ENCODE measurements around the gene SDK1.
"Not testable (repeated sequence)": the region's sequence is repeated elsewhere in the genome, so short reads cannot be mapped to it uniquely, and the experiment has no call there.

SDK1 gene

GRCh38 chr7:3574386-3574785 lies 273.3 kb downstream of the SDK1 start:
- DNase-seq (ENCODE audit: low spot score) = no peak
- no peak for TF ChIP-seq CTCF (IDR thresholded peaks at IDR 0.05; ENCODE audit: extremely low read depth, missing control alignments)

- no peak for DNase-seq (ENCODE audit: low spot score)
Observed at GRCh38 chr7:3575753-3576531, 274.9 kb downstream of the SDK1 start.

GRCh38 chr7:3578399-3578798 lies 277.3 kb downstream of the SDK1 start:
- no peak for TF ChIP-seq CTCF (IDR thresholded peaks at IDR 0.05; ENCODE audit: extremely low read depth, missing control alignments)

More at GRCh38 chr7:3575753-3576531, 274.9 kb downstream of the SDK1 start:
- no peak for TF ChIP-seq CTCF (IDR thresholded peaks at IDR 0.05; ENCODE audit: extremely low read depth, missing control alignments)

GRCh38 chr7:3579638-3580219 lies 278.7 kb downstream of the SDK1 start:
- DNase-seq (ENCODE audit: low spot score) = no peak
- no peak for TF ChIP-seq CTCF (IDR thresholded peaks at IDR 0.05; ENCODE audit: extremely low read depth, missing control alignments)

More at GRCh38 chr7:3578399-3578798, 277.3 kb downstream of the SDK1 start:
- DNase-seq (ENCODE audit: low spot score) = no peak

GRCh38 chr7:3582145-3582544 lies 281.1 kb downstream of the SDK1 start:
- not testable (repeated sequence) for DNase-seq (ENCODE audit: low spot score)

GRCh38 chr7:3585826-3586225 lies 284.8 kb downstream of the SDK1 start:
- DNase-seq (ENCODE audit: low spot score) = no peak
- no peak for TF ChIP-seq CTCF (IDR thresholded peaks at IDR 0.05; ENCODE audit: extremely low read depth, missing control alignments)

GRCh38 chr7:3588341-3588740 lies 287.3 kb downstream of the SDK1 start:
- DNase-seq (ENCODE audit: low spot score) = no peak
- TF ChIP-seq CTCF (IDR thresholded peaks at IDR 0.05; ENCODE audit: extremely low read depth, missing control alignments) = no peak

GRCh38 chr7:3589752-3590151 lies 288.7 kb downstream of the SDK1 start:
- no peak for DNase-seq (ENCODE audit: low spot score)
- no peak for TF ChIP-seq CTCF (IDR thresholded peaks at IDR 0.05; ENCODE audit: extremely low read depth, missing control alignments)

All from GM20000 (cell line).